K562 (cell line): ENCODE data around the gene CNRIP1. TPM values are rescaled to one million over a fixed set of nuclear protein-coding genes. Genes with fewer than 3 reads are reported as not detected.

ENCODE experiments used
- CEBPB ChIP-seq: fragments of 450-650 bp; IDR thresholded peaks from 2 replicates; pipeline ENCODE4 v1.6.1; 2016; ENCODE audit warnings: missing genetic modification characterization, missing compliant biosample characterization
- CHD2 ChIP-seq: IDR thresholded peaks from 2 replicates; pipeline ENCODE4 v1.6.1; 2011; ENCODE audit warnings: low read depth, low read length
- COPS2 ChIP-seq: fragments of 450-650 bp; conservative IDR thresholded peaks from 2 replicates; pipeline ENCODE4 v1.6.1; 2016; ENCODE audit warnings: mild to moderate bottlenecking, moderate library complexity
- FOXA1 ChIP-seq: fragments of 450-650 bp; IDR thresholded peaks from 2 replicates; pipeline ENCODE4 v1.6.1; 2016; ENCODE audit warnings: mild to moderate bottlenecking, borderline replicate concordance
- GTF2A2 ChIP-seq: IDR thresholded peaks from 2 replicates; pipeline ENCODE4 v1.6.1; 2016; ENCODE audit warnings: mild to moderate bottlenecking, missing genetic modification characterization, missing compliant biosample characterization
- L3MBTL2 ChIP-seq: fragments of 450-650 bp; IDR thresholded peaks from 2 replicates; pipeline ENCODE4 v1.6.1; 2016; ENCODE audit warnings: mild to moderate bottlenecking, moderate library complexity
- NFIX ChIP-seq: fragments of 250-450 bp; sonication (Bioruptor Pico); IDR thresholded peaks from 2 replicates; pipeline ENCODE4 v1.4.0; 2020; ENCODE audit warnings: low read depth, mild to moderate bottlenecking, moderate library complexity
- RFX7 ChIP-seq: fragments of 250-450 bp; sonication (Bioruptor Pico); IDR thresholded peaks from 2 replicates; pipeline ENCODE4 v1.5.1; 2021; ENCODE audit warnings: mild to moderate bottlenecking
- SNIP1 ChIP-seq: fragments of 450-650 bp; IDR thresholded peaks from 2 replicates; pipeline ENCODE4 v1.7.1; 2017; ENCODE audit warnings: low read depth, mild to moderate bottlenecking
- ZNF165 ChIP-seq: fragments of 250-450 bp; sonication (Bioruptor Pico); IDR thresholded peaks from 2 replicates; pipeline ENCODE4 v1.4.0; 2020; ENCODE audit warnings: borderline replicate concordance
- ZNF77 ChIP-seq: fragments of 250-450 bp; sonication (Bioruptor Pico); IDR thresholded peaks from 2 replicates; pipeline ENCODE4 v1.5.0; 2020
- polyA plus RNA-seq, 8 experiments: library from polyadenylated mRNA; depleted of rRNA in 4 of 8; stranded (reverse) in 5 of 8; unstranded in 3 of 8; fragments of >200 nt; fragmentation: Nextera tagmentation in 2 of 8; fragmentation: Illumina TruSeq in 1 of 8; extraction: Ambion mirVana in 2 of 8; extraction: Trizol in 1 of 8; gene quantifications; 2 replicates each; pipeline versions ENCODE4 v1.2.1 to v1.2.3, GENCODE V29; 2011 to 2014; ENCODE audit warnings: inconsistent platforms in 1 of 8, missing spikeins in 1 of 8
- total RNA-seq, 7 experiments: library from RNA; depleted of rRNA in 6 of 7; stranded (reverse); fragments of >200 nt in 6 of 7; fragmentation: Illumina TruSeq in 2 of 7; extraction: Trizol in 2 of 7; gene quantifications; 2 replicates each; pipeline versions ENCODE4 v1.2.1 to v1.2.3, GENCODE V29; 2011 to 2021; ENCODE audit warnings: low replicate concordance in 1 of 7
- TF ChIP-seq, protein P1 (sequence below): fragments of 250-450 bp; sonication (Bioruptor Pico); IDR thresholded peaks from 2 replicates; pipeline ENCODE4 v1.5.1; 2021; ENCODE audit warnings: mild to moderate bottlenecking
- TF ChIP-seq, protein P2 (sequence below): fragments of 450-650 bp; formaldehyde crosslinking; IDR thresholded peaks from 2 replicates; pipeline ENCODE4 v1.4.0; 2020; ENCODE audit warnings: mild to moderate bottlenecking, mixed read lengths
- TF ChIP-seq, protein P3 (sequence below): fragments of 450-650 bp; IDR thresholded peaks from 2 replicates; pipeline ENCODE4 v1.6.1; 2018; ENCODE audit not compliant: partially characterized antibody

CNRIP1 gene
- total and polyA plus RNA-seq, 9 of the 15 experiments (the other 6 are each of a cell fraction or from before 2014, with no cell fraction given): 0.59 to 2.1 (median 1.5) TPM

DNA sequence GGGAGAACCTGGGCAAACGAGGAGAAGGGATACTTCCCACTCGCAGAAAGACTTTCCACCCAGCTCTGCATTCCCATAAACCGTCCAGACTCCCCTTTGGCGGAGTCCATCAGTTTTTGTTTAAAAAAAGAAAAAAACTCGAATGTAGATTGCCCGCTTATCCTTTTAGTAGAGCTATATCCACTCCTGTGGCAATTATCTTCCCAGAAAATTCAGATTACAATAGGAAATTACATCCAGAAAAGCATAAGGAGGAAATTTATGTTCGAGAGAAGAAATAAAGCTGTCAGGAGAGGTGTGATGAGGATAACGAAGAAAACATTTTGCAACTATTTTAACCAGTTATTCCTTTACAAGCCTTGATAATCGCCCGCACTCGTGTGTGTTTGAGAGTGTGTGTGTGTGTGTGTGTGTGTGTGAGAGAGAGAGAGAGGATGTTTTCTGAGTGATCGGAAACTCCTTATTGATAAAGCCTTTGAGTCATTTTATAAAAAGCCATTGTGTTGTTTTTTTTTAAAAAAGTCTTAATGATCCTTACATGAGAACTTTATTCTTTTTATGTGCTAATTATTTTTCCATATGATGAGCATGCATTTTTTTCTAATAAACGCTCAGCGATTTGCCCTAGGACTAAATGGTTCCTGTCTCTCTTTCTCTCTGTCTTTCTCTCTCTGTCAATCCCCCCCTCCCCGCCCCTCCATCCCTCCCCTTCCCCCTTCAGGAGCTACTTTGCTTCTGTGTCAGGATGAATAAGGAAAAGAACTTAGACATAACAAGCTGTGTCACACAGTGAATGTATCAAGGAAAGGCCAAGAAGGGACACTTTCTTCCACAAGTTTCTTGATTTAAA lies 66.3 kb downstream of the CNRIP1 start (continued):
- TF ChIP-seq CEBPB (no peak), SNIP1 (no peak), CHD2 (no peak), ZNF77 (CRISPR knock-in tag) (no peak), L3MBTL2 (no peak), COPS2 (no peak), FOXA1 (no peak), GTF2A2 (no peak), NFIX (CRISPR knock-in tag) (no peak), RFX7 (no peak), ZNF165 (CRISPR knock-in tag) (no peak)
- TF ChIP-seq, protein P1, sequence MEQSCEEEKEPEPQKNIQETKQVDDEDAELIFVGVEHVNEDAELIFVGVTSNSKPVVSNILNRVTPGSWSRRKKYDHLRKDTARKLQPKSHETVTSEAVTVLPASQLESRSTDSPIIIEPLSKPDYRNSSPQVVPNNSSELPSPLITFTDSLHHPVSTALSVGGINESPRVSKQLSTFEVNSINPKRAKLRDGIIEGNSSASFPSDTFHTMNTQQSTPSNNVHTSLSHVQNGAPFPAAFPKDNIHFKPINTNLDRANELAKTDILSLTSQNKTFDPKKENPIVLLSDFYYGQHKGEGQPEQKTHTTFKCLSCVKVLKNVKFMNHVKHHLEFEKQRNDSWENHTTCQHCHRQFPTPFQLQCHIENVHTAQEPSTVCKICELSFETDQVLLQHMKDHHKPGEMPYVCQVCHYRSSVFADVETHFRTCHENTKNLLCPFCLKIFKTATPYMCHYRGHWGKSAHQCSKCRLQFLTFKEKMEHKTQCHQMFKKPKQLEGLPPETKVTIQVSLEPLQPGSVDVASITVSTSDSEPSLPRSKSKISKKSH: no peak
- TF ChIP-seq, protein P2, sequence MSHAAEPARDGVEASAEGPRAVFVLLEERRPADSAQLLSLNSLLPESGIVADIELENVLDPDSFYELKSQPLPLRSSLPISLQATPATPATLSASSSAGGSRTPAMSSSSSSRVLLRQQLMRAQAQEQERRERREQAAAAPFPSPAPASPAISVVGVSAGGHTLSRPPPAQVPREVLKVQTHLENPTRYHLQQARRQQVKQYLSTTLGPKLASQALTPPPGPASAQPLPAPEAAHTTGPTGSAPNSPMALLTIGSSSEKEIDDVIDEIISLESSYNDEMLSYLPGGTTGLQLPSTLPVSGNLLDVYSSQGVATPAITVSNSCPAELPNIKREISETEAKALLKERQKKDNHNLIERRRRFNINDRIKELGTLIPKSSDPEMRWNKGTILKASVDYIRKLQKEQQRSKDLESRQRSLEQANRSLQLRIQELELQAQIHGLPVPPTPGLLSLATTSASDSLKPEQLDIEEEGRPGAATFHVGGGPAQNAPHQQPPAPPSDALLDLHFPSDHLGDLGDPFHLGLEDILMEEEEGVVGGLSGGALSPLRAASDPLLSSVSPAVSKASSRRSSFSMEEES (CRISPR knock-in tag): no peak
- TF ChIP-seq, protein P3, sequence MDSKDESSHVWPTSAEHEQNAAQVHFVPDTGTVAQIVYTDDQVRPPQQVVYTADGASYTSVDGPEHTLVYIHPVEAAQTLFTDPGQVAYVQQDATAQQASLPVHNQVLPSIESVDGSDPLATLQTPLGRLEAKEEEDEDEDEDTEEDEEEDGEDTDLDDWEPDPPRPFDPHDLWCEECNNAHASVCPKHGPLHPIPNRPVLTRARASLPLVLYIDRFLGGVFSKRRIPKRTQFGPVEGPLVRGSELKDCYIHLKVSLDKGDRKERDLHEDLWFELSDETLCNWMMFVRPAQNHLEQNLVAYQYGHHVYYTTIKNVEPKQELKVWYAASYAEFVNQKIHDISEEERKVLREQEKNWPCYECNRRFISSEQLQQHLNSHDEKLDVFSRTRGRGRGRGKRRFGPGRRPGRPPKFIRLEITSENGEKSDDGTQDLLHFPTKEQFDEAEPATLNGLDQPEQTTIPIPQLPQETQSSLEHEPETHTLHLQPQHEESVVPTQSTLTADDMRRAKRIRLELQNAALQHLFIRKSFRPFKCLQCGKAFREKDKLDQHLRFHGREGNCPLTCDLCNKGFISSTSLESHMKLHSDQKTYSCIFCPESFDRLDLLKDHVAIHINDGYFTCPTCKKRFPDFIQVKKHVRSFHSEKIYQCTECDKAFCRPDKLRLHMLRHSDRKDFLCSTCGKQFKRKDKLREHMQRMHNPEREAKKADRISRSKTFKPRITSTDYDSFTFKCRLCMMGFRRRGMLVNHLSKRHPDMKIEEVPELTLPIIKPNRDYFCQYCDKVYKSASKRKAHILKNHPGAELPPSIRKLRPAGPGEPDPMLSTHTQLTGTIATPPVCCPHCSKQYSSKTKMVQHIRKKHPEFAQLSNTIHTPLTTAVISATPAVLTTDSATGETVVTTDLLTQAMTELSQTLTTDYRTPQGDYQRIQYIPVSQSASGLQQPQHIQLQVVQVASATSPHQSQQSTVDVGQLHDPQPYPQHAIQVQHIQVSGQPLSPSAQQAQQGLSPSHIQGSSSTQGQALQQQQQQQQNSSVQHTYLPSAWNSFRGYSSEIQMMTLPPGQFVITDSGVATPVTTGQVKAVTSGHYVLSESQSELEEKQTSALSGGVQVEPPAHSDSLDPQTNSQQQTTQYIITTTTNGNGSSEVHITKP: no peak
